Astrocyte (in vitro differentiated cells and primary cell): ENCODE measurements around the gene CCL26.

Experiments used
- CTCF ChIP-seq: IDR thresholded peaks from 2 replicates; pipeline ENCODE4 v1.5.1; 2011; ENCODE audit warnings: low read depth, mild to moderate bottlenecking, inconsistent platforms, low read length, moderate library complexity; ENCODE audit not compliant: insufficient read depth
- EZH2 ChIP-seq: IDR thresholded peaks from 2 replicates; pipeline ENCODE4 v1.6.1; 2012; ENCODE audit warnings: mild to moderate bottlenecking, low read length, inconsistent platforms; ENCODE audit not compliant: insufficient read depth

- TF ChIP-seq CTCF: no peak
- TF ChIP-seq EZH2: no peak
Observed at GRCh38 chr7:75738975-75739795, 32.8 kb downstream of the CCL26 start.
